ENCODE results near the gene ASTN2. TPM values are rescaled to one million over a fixed set of nuclear protein-coding genes. Genes with fewer than 3 reads are reported as not detected.

Gene ASTN2
- total RNA-seq, 1 donor from 2014 or later, result 13.6 TPM

GRCh38 chr9:117278471-117279035, 136.3 kb downstream of the ASTN2 start:
- no peak for DNase-seq (ENCODE audit: low read depth)
- no peak overlapping the region for H3K4me3 Mint-ChIP-seq (ENCODE audit: unreplicated experiment)

DNA sequence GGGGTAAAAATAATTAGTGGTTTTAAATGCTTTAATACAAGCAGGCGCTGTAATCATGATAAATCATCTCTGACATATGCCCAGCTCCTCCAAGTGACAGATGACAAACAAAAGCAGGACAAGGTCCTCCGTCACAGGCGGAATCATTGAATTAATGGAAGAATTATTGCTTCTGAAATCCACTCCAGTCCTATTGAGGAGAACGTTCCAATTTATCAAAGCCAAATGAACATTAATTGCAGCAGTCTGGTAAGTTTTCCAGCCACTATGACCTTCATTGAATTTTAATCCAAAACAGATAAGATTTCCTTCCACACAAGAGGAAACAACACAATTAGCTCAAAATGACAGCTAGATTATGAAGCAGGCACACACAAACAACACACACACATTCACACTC, 136.8 kb downstream of the ASTN2 start:
- Mint-ChIP-seq H3K9me3 (ENCODE audit: unreplicated experiment) (peaks cover 1% of the 10 kb centered on the region), H3K4me3 (ENCODE audit: unreplicated experiment) (no peak overlapping the region), H3K27me3 (ENCODE audit: low read depth, unreplicated experiment) (peaks cover 3% of the 10 kb centered on the region), H3K27ac (ENCODE audit: unreplicated experiment) (no peak overlapping the region), H3K36me3 (ENCODE audit: low read depth, unreplicated experiment) (no peaks in the 10 kb centered on the region), H3K4me1 (ENCODE audit: low read depth, unreplicated experiment) (no peaks in the 10 kb centered on the region)
- Histone ChIP-seq H3K9ac (ENCODE audit: low read length) (no peak overlapping the region), H2AFZ (ENCODE audit: low read depth, low read length) (no peak overlapping the region), H3K4me3 (ENCODE audit: insufficient read depth, low read depth, low read length) (no peak overlapping the region), H3K4me2 (ENCODE audit: low read length) (no peak overlapping the region), H3K9me3 (ENCODE audit: insufficient read depth, low read depth, low read length) (no peaks in the 10 kb centered on the region), H3K79me2 (ENCODE audit: insufficient read depth, low read length) (no peaks in the 10 kb centered on the region), H3K36me3 (ENCODE audit: insufficient read depth, low read length) (no peaks in the 10 kb centered on the region), H3K27me3 (ENCODE audit: insufficient read depth, low read length) (no peaks in the 10 kb centered on the region), H3K4me1 (ENCODE audit: insufficient read depth, low read length) (no peaks in the 10 kb centered on the region), H3K27ac (ENCODE audit: low read depth, low read length) (no peak overlapping the region), H4K20me1 (ENCODE audit: insufficient read depth, low read length) (no peaks in the 10 kb centered on the region)
- FAIRE-seq (no peak), DNase-seq (ENCODE audit: low read depth) (no peak)
- TF ChIP-seq, protein P1, sequence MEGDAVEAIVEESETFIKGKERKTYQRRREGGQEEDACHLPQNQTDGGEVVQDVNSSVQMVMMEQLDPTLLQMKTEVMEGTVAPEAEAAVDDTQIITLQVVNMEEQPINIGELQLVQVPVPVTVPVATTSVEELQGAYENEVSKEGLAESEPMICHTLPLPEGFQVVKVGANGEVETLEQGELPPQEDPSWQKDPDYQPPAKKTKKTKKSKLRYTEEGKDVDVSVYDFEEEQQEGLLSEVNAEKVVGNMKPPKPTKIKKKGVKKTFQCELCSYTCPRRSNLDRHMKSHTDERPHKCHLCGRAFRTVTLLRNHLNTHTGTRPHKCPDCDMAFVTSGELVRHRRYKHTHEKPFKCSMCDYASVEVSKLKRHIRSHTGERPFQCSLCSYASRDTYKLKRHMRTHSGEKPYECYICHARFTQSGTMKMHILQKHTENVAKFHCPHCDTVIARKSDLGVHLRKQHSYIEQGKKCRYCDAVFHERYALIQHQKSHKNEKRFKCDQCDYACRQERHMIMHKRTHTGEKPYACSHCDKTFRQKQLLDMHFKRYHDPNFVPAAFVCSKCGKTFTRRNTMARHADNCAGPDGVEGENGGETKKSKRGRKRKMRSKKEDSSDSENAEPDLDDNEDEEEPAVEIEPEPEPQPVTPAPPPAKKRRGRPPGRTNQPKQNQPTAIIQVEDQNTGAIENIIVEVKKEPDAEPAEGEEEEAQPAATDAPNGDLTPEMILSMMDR (IDR thresholded peaks at IDR 0.05; ENCODE audit: insufficient read depth, low read depth, low read length), result no peak
- TF ChIP-seq EZH2 (IDR thresholded peaks at IDR 0.05; ENCODE audit: insufficient read depth, low read length), result no peak

More at GRCh38 chr9:117278471-117279035, 136.3 kb downstream of the ASTN2 start:
- TF ChIP-seq, protein P1 (IDR thresholded peaks at IDR 0.05; ENCODE audit: insufficient read depth, low read depth, low read length), result no peak
- no peak for TF ChIP-seq EZH2 (IDR thresholded peaks at IDR 0.05; ENCODE audit: insufficient read depth, low read length)
- H3K27me3 ChIP-seq (ENCODE audit: insufficient read depth, low read length), result no peaks in the 10 kb centered on the region
- no peak overlapping the region for H3K27ac ChIP-seq (ENCODE audit: low read depth, low read length)
- no peaks in the 10 kb centered on the region for H3K36me3 Mint-ChIP-seq (ENCODE audit: low read depth, unreplicated experiment)
- H3K4me1 ChIP-seq (ENCODE audit: insufficient read depth, low read length), result no peaks in the 10 kb centered on the region
- FAIRE-seq, result no peak
- H3K79me2 ChIP-seq (ENCODE audit: insufficient read depth, low read length), result no peaks in the 10 kb centered on the region
- no peaks in the 10 kb centered on the region for H3K4me1 Mint-ChIP-seq (ENCODE audit: low read depth, unreplicated experiment)
- H3K4me2 ChIP-seq (ENCODE audit: low read length), result no peak overlapping the region
- H3K27ac Mint-ChIP-seq (ENCODE audit: unreplicated experiment), result no peak overlapping the region
- no peaks in the 10 kb centered on the region for H3K9me3 ChIP-seq (ENCODE audit: insufficient read depth, low read depth, low read length)
- no peak overlapping the region for H2AFZ ChIP-seq (ENCODE audit: low read depth, low read length)
- H3K27me3 Mint-ChIP-seq (ENCODE audit: low read depth, unreplicated experiment), result peaks cover 3% of the 10 kb centered on the region
- H3K9me3 Mint-ChIP-seq (ENCODE audit: unreplicated experiment), result peaks cover 1% of the 10 kb centered on the region
- no peaks in the 10 kb centered on the region for H3K36me3 ChIP-seq (ENCODE audit: insufficient read depth, low read length)
- H4K20me1 ChIP-seq (ENCODE audit: insufficient read depth, low read length), result no peaks in the 10 kb centered on the region
- no peak overlapping the region for H3K4me3 ChIP-seq (ENCODE audit: insufficient read depth, low read depth, low read length)
- H3K9ac ChIP-seq (ENCODE audit: low read length), result no peak overlapping the region

GRCh38 chr9:117276444-117276843, 138.4 kb downstream of the ASTN2 start:
- Histone ChIP-seq H3K79me2 (ENCODE audit: insufficient read depth, low read length) (no peaks in the 10 kb centered on the region), H2AFZ (ENCODE audit: low read depth, low read length) (no peak overlapping the region), H3K27me3 (ENCODE audit: insufficient read depth, low read length) (no peaks in the 10 kb centered on the region), H3K4me2 (ENCODE audit: low read length) (no peak overlapping the region), H3K36me3 (ENCODE audit: insufficient read depth, low read length) (no peaks in the 10 kb centered on the region), H3K27ac (ENCODE audit: low read depth, low read length) (no peak overlapping the region), H3K4me3 (ENCODE audit: insufficient read depth, low read depth, low read length) (no peak overlapping the region), H3K4me1 (ENCODE audit: insufficient read depth, low read length) (no peaks in the 10 kb centered on the region), H3K9ac (ENCODE audit: low read length) (no peak overlapping the region), H3K9me3 (ENCODE audit: insufficient read depth, low read depth, low read length) (no peaks in the 10 kb centered on the region), H4K20me1 (ENCODE audit: insufficient read depth, low read length) (no peaks in the 10 kb centered on the region)
- no peak for TF ChIP-seq EZH2 (IDR thresholded peaks at IDR 0.05; ENCODE audit: insufficient read depth, low read length)
- TF ChIP-seq, protein P1 (IDR thresholded peaks at IDR 0.05; ENCODE audit: insufficient read depth, low read depth, low read length), result no peak
- DNase-seq (ENCODE audit: low read depth), result no peak
- Mint-ChIP-seq H3K9me3 (ENCODE audit: unreplicated experiment) (no peaks in the 10 kb centered on the region), H3K27ac (ENCODE audit: unreplicated experiment) (no peak overlapping the region), H3K4me3 (ENCODE audit: unreplicated experiment) (no peak overlapping the region), H3K4me1 (ENCODE audit: low read depth, unreplicated experiment) (no peaks in the 10 kb centered on the region), H3K27me3 (ENCODE audit: low read depth, unreplicated experiment) (no peaks in the 10 kb centered on the region), H3K36me3 (ENCODE audit: low read depth, unreplicated experiment) (no peaks in the 10 kb centered on the region)
- FAIRE-seq, result no peak
